Omental fat pad (tissue), 4 donors: Measurements from ENCODE around the gene CBLN3. TPM values are rescaled to one million over a fixed set of nuclear protein-coding genes. Genes with fewer than 3 reads are reported as not detected.

Experiments used
- ATAC-seq: fragments of 150-250 bp; one replicate; pipeline ENCODE4 v1.9.1; 2016; ENCODE audit warnings: mild to moderate bottlenecking, moderate library complexity; ENCODE audit not compliant: low FRiP score
- DNase-seq: peaks from one replicate; pipeline ENCODE4 v3.0.0-alpha.2; 2019; ENCODE audit warnings: low spot score
- CTCF ChIP-seq, 3 donors: fragments of 450-650 bp; IDR thresholded peaks; one replicate each; pipeline ENCODE4 v1.5.1; 2016 to 2017; ENCODE audit warnings: antibody characterized with exemption in 3 of 3, mild to moderate bottlenecking in 3 of 3, moderate library complexity in 2 of 3
- total RNA-seq, 4 donors: library from RNA; depleted of rRNA; stranded (reverse); fragments of >200 nt; gene quantifications; one replicate each; pipeline ENCODE4 v1.1.0, GENCODE V29; 2016

The CBLN3 gene
- total RNA-seq, 4 donors from 2014 or later = 1.2 to 4.4 (median 2.8) TPM

GRCh38 chr14:24415421-24416253, 13.8 kb downstream of the CBLN3 start:
- ATAC-seq (no peak), DNase-seq (no peak)
- TF ChIP-seq CTCF (IDR thresholded peaks at IDR 0.05) = no peak

GRCh38 chr14:24414732-24415420, 14.6 kb downstream of the CBLN3 start:
- no peak for TF ChIP-seq CTCF (IDR thresholded peaks at IDR 0.05)
- ATAC-seq (no peak), DNase-seq (no peak)

- no peak for ATAC-seq
- no peak for TF ChIP-seq CTCF (IDR thresholded peaks at IDR 0.05)
- no peak for DNase-seq
Observed at GRCh38 chr14:24414077-24414476, 15.4 kb downstream of the CBLN3 start.

- DNase-seq = no peak
- peak in 1 of 3 donors; percentile 35 for TF ChIP-seq CTCF (IDR thresholded peaks at IDR 0.05)
- ATAC-seq = peak; percentile 57
Observed at GRCh38 chr14:24411443-24412389, 17.8 kb downstream of the CBLN3 start.

- DNase-seq = no peak
- no peak for TF ChIP-seq CTCF (IDR thresholded peaks at IDR 0.05)
- no peak for ATAC-seq
Observed at GRCh38 chr14:24409956-24410355, 19.5 kb downstream of the CBLN3 start.

GRCh38 chr14:24409192-24409591, 20.3 kb downstream of the CBLN3 start:
- DNase-seq (no peak), ATAC-seq (no peak)
- TF ChIP-seq CTCF (IDR thresholded peaks at IDR 0.05) = no peak
